H1 (cell line): Measurements from ENCODE around the gene OXNAD1. TPM values are rescaled to one million over a fixed set of nuclear protein-coding genes. Genes with fewer than 3 reads are reported as not detected.

Source experiments
- CTCF ChIA-PET: fragments of 300-600 bp; sonication (Branson Sonifier 250); formaldehyde crosslinking; loops from one replicate; lab custom pipeline; 2021; ENCODE audit not compliant: partially characterized antibody; lab: Charles Lee
- POLR2A ChIA-PET: fragments of 300-600 bp; sonication (Branson Sonifier 250); formaldehyde crosslinking; loops from one replicate; lab custom pipeline; 2021; ENCODE audit warnings: inconsistent platforms; ENCODE audit not compliant: partially characterized antibody; lab: Charles Lee
- DNase-seq, 2 experiments: peaks; one replicate each; pipeline versions ENCODE4 v3.0.0 to v3.0.0-alpha.2; 2010 to 2022; ENCODE audit warnings: low spot score in 2 of 2, low read depth in 1 of 2, mixed read lengths in 1 of 2
- FAIRE-seq: peaks from 2 replicates; lab custom pipeline; 2011; peaks lifted over from hg19 to GRCh38; lab: Jason Lieb, UNC
- H2AFZ ChIP-seq: 2 replicates; pipeline ENCODE4 v1.8.1; 2012; ENCODE audit warnings: low read length, inconsistent platforms
- H2AK5ac ChIP-seq: 2 replicates; pipeline ENCODE4 v1.6.1; 2013; ENCODE audit warnings: low read depth, low read length
- H2BK120ac ChIP-seq: replicated peaks from 2 replicates; pipeline ENCODE3; 2013; ENCODE audit warnings: low read depth, low read length, inconsistent platforms
- H2BK12ac ChIP-seq: 2 replicates; pipeline ENCODE4 v1.6.1; 2013; ENCODE audit warnings: low read depth, low read length
- H2BK15ac ChIP-seq: 2 replicates; pipeline ENCODE4 v1.6.1; 2013; ENCODE audit warnings: low read length
- H2BK20ac ChIP-seq: 2 replicates; pipeline ENCODE4 v1.6.1; 2013; ENCODE audit warnings: low read length
- H2BK5ac ChIP-seq: 2 replicates; pipeline ENCODE4 v1.6.1; 2013; ENCODE audit warnings: low read depth, low read length
- H3K14ac ChIP-seq: 2 replicates; pipeline ENCODE4 v1.6.1; 2013; ENCODE audit warnings: inconsistent platforms; ENCODE audit not compliant: insufficient read length
- H3K18ac ChIP-seq: 2 replicates; pipeline ENCODE4 v1.6.1; 2013; ENCODE audit warnings: low read length; ENCODE audit errors: extremely low read depth
- H3K23ac ChIP-seq: 2 replicates; pipeline ENCODE4 v1.6.1; 2013; ENCODE audit warnings: inconsistent platforms; ENCODE audit not compliant: insufficient read length
- H3K23me2 ChIP-seq: 2 replicates; pipeline ENCODE4 v1.6.1; 2013; ENCODE audit warnings: low read depth, low read length
- H3K27ac ChIP-seq: 2 replicates; pipeline ENCODE4 v1.6.1; 2011; ENCODE audit warnings: low read depth, low read length, inconsistent platforms
- H3K27me3 ChIP-seq, 4 experiments: replicated peaks in 1 of 4; 1 replicate in 1 of 4; 2 replicates in 3 of 4; pipeline versions ENCODE4 v1.6.1 to v1.8.1; 2011 to 2013; ENCODE audit warnings: low read length in 3 of 4, mild to moderate bottlenecking in 3 of 4, inconsistent platforms in 2 of 4, mixed read lengths in 2 of 4, moderate library complexity in 1 of 4; ENCODE audit not compliant: control insufficient read depth in 3 of 4, insufficient read depth in 3 of 4; ENCODE audit errors: extremely low read depth in 1 of 4
- H3K36me3 ChIP-seq, 4 experiments: 2 replicates each; pipeline versions ENCODE4 v1.6.1 to v1.8.1; 2011 to 2013; ENCODE audit warnings: mild to moderate bottlenecking in 4 of 4, low read length in 3 of 4, moderate library complexity in 2 of 4, control low read depth in 1 of 4, inconsistent platforms in 1 of 4; ENCODE audit not compliant: insufficient read depth in 4 of 4, control insufficient read depth in 2 of 4
- H3K4ac ChIP-seq: replicated peaks from 2 replicates; pipeline ENCODE3; 2013; ENCODE audit warnings: low read length, low read depth, mixed read lengths, inconsistent platforms; ENCODE audit not compliant: insufficient read length
- H3K4me1 ChIP-seq, 4 experiments: replicated peaks in 1 of 4; 1 replicate in 1 of 4; 2 replicates in 3 of 4; pipeline versions ENCODE4 v1.6.1 to v1.8.1; 2011 to 2013; ENCODE audit warnings: low read length in 3 of 4, inconsistent platforms in 2 of 4, mixed read lengths in 1 of 4; ENCODE audit not compliant: insufficient read depth in 4 of 4, control insufficient read depth in 3 of 4
- H3K4me2 ChIP-seq, 2 experiments: 2 replicates each; pipeline versions ENCODE4 v1.6.1 to v1.8.1; 2011 to 2013; ENCODE audit warnings: low read depth in 2 of 2, low read length in 2 of 2, control low read depth in 1 of 2, inconsistent platforms in 1 of 2, mild to moderate bottlenecking in 1 of 2; ENCODE audit not compliant: insufficient read depth in 1 of 2
- H3K4me3 ChIP-seq, 4 experiments: fragments of 200-600, 300-600 bp in 1 of 4; sonication (generic), shearing (Covaris generic), sonication (Bioruptor Twin) in 1 of 4; 2 replicates each; pipeline versions ENCODE4 v1.5.1 to v1.8.1; 2011 to 2016; ENCODE audit warnings: low read length in 4 of 4, low read depth in 3 of 4, control low read depth in 2 of 4, inconsistent platforms in 2 of 4, mild to moderate bottlenecking in 2 of 4, mixed read lengths in 1 of 4, moderate library complexity in 1 of 4; ENCODE audit not compliant: insufficient read depth in 2 of 4; ENCODE audit errors: extremely low read depth in 1 of 4
- H3K56ac ChIP-seq: replicated peaks from 2 replicates; pipeline ENCODE3; 2013; ENCODE audit warnings: low read depth, mild to moderate bottlenecking, mixed read lengths, low read length, inconsistent platforms; ENCODE audit not compliant: insufficient read length
- H3K79me1 ChIP-seq: 2 replicates; pipeline ENCODE4 v1.6.1; 2013; ENCODE audit warnings: low read depth, low read length, control low read depth
- H3K79me2 ChIP-seq, 2 experiments: 2 replicates each; pipeline versions ENCODE4 v1.6.1 to v1.8.1; 2012 to 2013; ENCODE audit warnings: low read length in 2 of 2, mild to moderate bottlenecking in 2 of 2, inconsistent platforms in 1 of 2; ENCODE audit not compliant: insufficient read depth in 2 of 2, control insufficient read depth in 1 of 2
- H3K9ac ChIP-seq, 4 experiments: replicated peaks in 1 of 4; 1 replicate in 1 of 4; 2 replicates in 3 of 4; pipeline versions ENCODE4 v1.6.1 to v1.8.1; 2011 to 2013; ENCODE audit warnings: low read depth in 3 of 4, low read length in 3 of 4, control low read depth in 2 of 4, mild to moderate bottlenecking in 2 of 4, moderate library complexity in 2 of 4, inconsistent platforms in 1 of 4; ENCODE audit errors: extremely low read depth in 1 of 4
- H3K9me3 ChIP-seq, 2 experiments: 2 replicates each; pipeline versions ENCODE4 v1.6.1 to v1.8.1; 2012 to 2013; ENCODE audit warnings: mild to moderate bottlenecking in 2 of 2, moderate library complexity in 2 of 2, control low read depth in 1 of 2, inconsistent platforms in 1 of 2, low read depth in 1 of 2, low read length in 1 of 2, mixed read lengths in 1 of 2; ENCODE audit not compliant: insufficient read depth in 2 of 2
- H4K20me1 ChIP-seq, 2 experiments: replicated peaks in 1 of 2; 2 replicates each; pipeline versions ENCODE3 to v1.8.1; 2011 to 2013; ENCODE audit warnings: inconsistent platforms in 2 of 2, low read length in 2 of 2, mild to moderate bottlenecking in 1 of 2; ENCODE audit not compliant: insufficient read depth in 2 of 2, control insufficient read depth in 1 of 2
- H4K5ac ChIP-seq: 2 replicates; pipeline ENCODE4 v1.6.1; 2013; ENCODE audit warnings: low read length, low read depth, mixed read lengths, inconsistent platforms; ENCODE audit not compliant: insufficient read length
- H4K8ac ChIP-seq: 2 replicates; pipeline ENCODE4 v1.8.0; 2013; ENCODE audit warnings: mild to moderate bottlenecking, moderate library complexity, low read length, inconsistent platforms; ENCODE audit not compliant: insufficient read depth; ENCODE audit errors: extremely low read depth
- H4K91ac ChIP-seq: replicated peaks from 2 replicates; pipeline ENCODE3; 2013; ENCODE audit warnings: low read length, mixed read lengths, inconsistent platforms; ENCODE audit not compliant: insufficient read length
- BCL11A ChIP-seq, 2 experiments: IDR thresholded peaks; one replicate each; pipeline ENCODE4 v1.6.1; 2011; ENCODE audit warnings: low read depth in 2 of 2, low read length in 2 of 2, mild to moderate bottlenecking in 2 of 2
- BRCA1 ChIP-seq: IDR thresholded peaks from 2 replicates; pipeline ENCODE4 v1.6.1; 2012; ENCODE audit warnings: low read depth, low read length, improper control_type of control experiment
- CHD2 ChIP-seq: IDR thresholded peaks from 2 replicates; pipeline ENCODE4 v1.6.1; 2012; ENCODE audit warnings: low read length, improper control_type of control experiment
- FOSL1 ChIP-seq: IDR thresholded peaks from 2 replicates; pipeline ENCODE4 v1.6.1; 2011; ENCODE audit warnings: mild to moderate bottlenecking, low read depth, low read length, moderate library complexity; ENCODE audit not compliant: insufficient read depth
- POU5F1 ChIP-seq: IDR thresholded peaks from 2 replicates; pipeline ENCODE4 v1.6.1; 2011; ENCODE audit warnings: low read depth, mild to moderate bottlenecking, low read length, moderate library complexity
- TAF1 ChIP-seq: IDR thresholded peaks from 2 replicates; pipeline ENCODE4 v1.6.1; 2011; ENCODE audit warnings: mild to moderate bottlenecking, low read depth, low read length
- WGBS, 2 experiments: shearing (Covaris generic) in 1 of 2; methylation state at CpG; one replicate each; pipeline versions ENCODE4 v1.1.6 to v1.1.7; 2013 to 2015; ENCODE audit warnings: low lambda C conversion rate in 2 of 2, mixed read lengths in 2 of 2, inconsistent platforms in 1 of 2, low coverage in 1 of 2, missing lambda C conversion rate in 1 of 2; ENCODE audit not compliant: insufficient replicate concordance in 2 of 2, insufficient coverage in 1 of 2, insufficient read length in 1 of 2; ENCODE audit errors: extremely low coverage in 1 of 2, missing lambda C conversion rate in 1 of 2; 5-methylcytosine and 5-hydroxymethylcytosine counted together
- polyA plus RNA-seq, 7 experiments: library from polyadenylated mRNA; depleted of rRNA in 3 of 7; stranded (reverse) in 5 of 7; unstranded in 2 of 7; fragments of >200 nt in 5 of 7; fragments of 200-250 nt in 2 of 7; gene quantifications; 1 replicate in 5 of 7; 2 replicates in 1 of 7; 4 replicates in 1 of 7; pipeline versions ENCODE4 v1.2.1 to v1.2.3, GENCODE V29; 2011 to 2013; ENCODE audit warnings: missing spikeins in 2 of 7, mixed read lengths in 2 of 7
- total RNA-seq: library from RNA; stranded (reverse); fragmentation: NEBNext Ultra II Directional; extraction: Animal tissue kit (Norgen Biotek cat#: 25700); gene quantifications from 2 replicates; pipeline ENCODE4 v1.2.1, GENCODE V29; 2021

Gene OXNAD1
- total and polyA plus RNA-seq, 2 of the 8 experiments (the other 6 are each of a cell fraction or from before 2014, with no cell fraction given) = 14.9 to 24.8 TPM

DNA sequence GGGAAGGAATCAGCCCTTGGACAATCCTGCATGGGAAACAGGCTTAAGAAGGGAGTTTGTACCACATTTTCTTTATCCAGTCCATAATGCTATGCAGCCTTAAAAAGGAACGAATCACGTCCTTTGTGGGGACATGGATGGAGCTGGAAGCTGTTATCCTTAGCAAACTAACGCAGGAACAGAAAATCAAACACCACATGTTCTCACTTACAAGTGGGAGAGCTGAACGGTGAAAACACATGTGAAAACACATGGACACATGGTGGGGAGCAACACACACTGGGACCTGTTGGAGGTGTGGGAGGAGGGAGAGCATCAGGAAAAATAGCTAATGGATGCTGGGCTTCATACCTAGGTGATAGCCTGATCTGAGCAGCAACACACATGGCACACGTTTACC, 70.3 kb downstream of the OXNAD1 start:
- Histone ChIP-seq H3K18ac (no peak overlapping the region), H4K20me1 (no peaks in the 10 kb centered on the region), H2BK5ac (no peak overlapping the region), H3K23me2 (no peaks in the 10 kb centered on the region), H3K56ac (no peak overlapping the region), H3K27me3 (no peaks in the 10 kb centered on the region), H3K79me1 (0 out of 2 replicates have a peak, but pooled peaks cover 2% of the 10 kb centered on the region), H3K9me3 (peaks cover 0 to 4% of the 10 kb centered on the region in 2 experiments; a peak in 2 of 4 replicates), H4K5ac (no peak overlapping the region), H2AFZ (no peak overlapping the region), H3K4ac (no peak overlapping the region), H2BK120ac (no peak overlapping the region), H3K14ac (no peak overlapping the region), H2BK15ac (no peak overlapping the region), H3K9ac (no peak overlapping the region), H3K23ac (no peak overlapping the region), H3K79me2 (no peaks in the 10 kb centered on the region), H2BK20ac (no peak overlapping the region), H3K27ac (no peak overlapping the region), H3K4me3 (no peak overlapping the region), H2BK12ac (no peak overlapping the region), H4K91ac (no peak overlapping the region), H3K4me1 (no peaks in the 10 kb centered on the region; a peak in 2 of 7 replicates), H3K36me3 (peaks cover 3 to 7% (median 3%) of the 10 kb centered on the region in 4 experiments; a peak in 4 of 8 replicates), H3K4me2 (no peak overlapping the region), H4K8ac (no peak overlapping the region)
- DNase-seq (no peak), FAIRE-seq (no peak)
- POLR2A ChIA-PET = interaction anchor here (0.6 kb wide), 1 partner anchor 10 kb away, joined by 3 read pairs; no protein-coding TSS in a partner anchor
- CTCF ChIA-PET = interaction anchor here (0.6 to 5.2 kb wide), 4 partner anchors 16 to 181 kb away, joined by 3 to 41 read pairs (median 4); no protein-coding TSS in a partner anchor
- WGBS, 2 experiments = 90% methylated on average over 5 of the region's 5 CpGs; no CpG with 5 or more reads in 1 of the 2 experiments
- TF ChIP-seq BCL11A (IDR thresholded peaks at IDR 0.05; ENCODE audit: low read depth in 2 of 2, low read length in 2 of 2) = no peak
- no peak for TF ChIP-seq POU5F1
- no peak for TF ChIP-seq CHD2
- TF ChIP-seq FOSL1 = no peak
- no peak for TF ChIP-seq TAF1
- TF ChIP-seq BRCA1 = no peak
- TF ChIP-seq, all 59 proteins: peak for 0
- no peak overlapping the region for H2AK5ac ChIP-seq
